Muscle layer of colon (tissue), 2 donors: ENCODE results near the gene RHBDD1.

Source experiments
- H3K27ac ChIP-seq: one replicate; pipeline ENCODE4 v1.7.0; 2013; ENCODE audit warnings: low read depth, mild to moderate bottlenecking, low read length, moderate library complexity
- H3K27me3 ChIP-seq, 2 donors: one replicate each; pipeline ENCODE4 v1.7.0; 2013; ENCODE audit warnings: low read length in 2 of 2, mild to moderate bottlenecking in 2 of 2; ENCODE audit not compliant: insufficient read depth in 2 of 2, control insufficient read depth in 1 of 2
- H3K36me3 ChIP-seq: one replicate; pipeline ENCODE4 v1.7.0; 2013; ENCODE audit warnings: mild to moderate bottlenecking, low read length; ENCODE audit not compliant: insufficient read depth
- H3K4me1 ChIP-seq: one replicate; pipeline ENCODE4 v1.7.0; 2013; ENCODE audit warnings: mild to moderate bottlenecking, low read length; ENCODE audit not compliant: insufficient read depth
- H3K4me3 ChIP-seq, 2 donors: one replicate each; pipeline ENCODE4 v1.7.0; 2013; ENCODE audit warnings: low read length in 2 of 2, low read depth in 1 of 2, mild to moderate bottlenecking in 1 of 2, moderate library complexity in 1 of 2
- H3K9ac ChIP-seq: one replicate; pipeline ENCODE4 v1.7.0; 2013; ENCODE audit warnings: low read length
- H3K9me3 ChIP-seq: one replicate; pipeline ENCODE4 v1.7.0; 2013; ENCODE audit warnings: mild to moderate bottlenecking, low read length
- donor health status: abdominal sarcoma.
- donor health status: Adenocarcinoma of cecum.

Gene RHBDD1

GRCh38 chr2:226794751-226795171 lies 41.1 kb upstream of the RHBDD1 start:
- Histone ChIP-seq H3K36me3 (peaks cover 10% of the 10 kb centered on the region), H3K9me3 (no peaks in the 10 kb centered on the region), H3K9ac (peak overlapping the region; percentile 70), H3K4me3 (peak overlapping the region; percentile 83 to 96), H3K27ac (peak overlapping the region; percentile 88), H3K4me1 (peaks cover 38% of the 10 kb centered on the region), H3K27me3 (no peaks in the 10 kb centered on the region)

GRCh38 chr2:226795281-226796011 lies 40.4 kb upstream of the RHBDD1 start:
- Histone ChIP-seq H3K36me3 (peaks cover 10% of the 10 kb centered on the region), H3K9me3 (no peaks in the 10 kb centered on the region), H3K4me3 (peak overlapping the region; percentile 83 to 96), H3K4me1 (peaks cover 34% of the 10 kb centered on the region), H3K27me3 (no peaks in the 10 kb centered on the region), H3K27ac (peak overlapping the region; percentile 88), H3K9ac (peak overlapping the region; percentile 71)

GRCh38 chr2:226796012-226796839 lies 39.6 kb upstream of the RHBDD1 start:
- Histone ChIP-seq H3K36me3 (peaks cover 10% of the 10 kb centered on the region), H3K27me3 (no peaks in the 10 kb centered on the region), H3K9me3 (no peaks in the 10 kb centered on the region), H3K27ac (peak overlapping the region; percentile 88), H3K4me1 (peaks cover 33% of the 10 kb centered on the region), H3K9ac (peak overlapping the region; percentile 71), H3K4me3 (peak overlapping the region; percentile 83 to 96)

- Histone ChIP-seq H3K9ac (peak overlapping the region; percentile 71), H3K4me1 (peaks cover 39% of the 10 kb centered on the region), H3K36me3 (peaks cover 10% of the 10 kb centered on the region), H3K4me3 (peak overlapping the region; percentile 83 to 96), H3K27ac (peak overlapping the region; percentile 88), H3K9me3 (no peaks in the 10 kb centered on the region), H3K27me3 (no peaks in the 10 kb centered on the region)
Observed at GRCh38 chr2:226796840-226797288, 39.0 kb upstream of the RHBDD1 start.

- Histone ChIP-seq H3K4me3 (peak overlapping the region; percentile 83 to 96), H3K36me3 (peaks cover 10% of the 10 kb centered on the region), H3K9ac (peak overlapping the region; percentile 71), H3K4me1 (peaks cover 34% of the 10 kb centered on the region), H3K9me3 (no peaks in the 10 kb centered on the region), H3K27ac (peak overlapping the region; percentile 88), H3K27me3 (no peaks in the 10 kb centered on the region)
Observed at GRCh38 chr2:226797289-226797988, 38.4 kb upstream of the RHBDD1 start.

GRCh38 chr2:226797989-226798421 lies 37.8 kb upstream of the RHBDD1 start:
- Histone ChIP-seq H3K4me3 (peak overlapping the region; percentile 83 to 96), H3K9ac (peak overlapping the region; percentile 71), H3K9me3 (no peaks in the 10 kb centered on the region), H3K36me3 (peaks cover 10% of the 10 kb centered on the region), H3K27ac (peak overlapping the region; percentile 88), H3K4me1 (peaks cover 31% of the 10 kb centered on the region), H3K27me3 (no peaks in the 10 kb centered on the region)

- peak overlapping the region; percentile 83 to 96 for H3K4me3 ChIP-seq
- peak overlapping the region; percentile 88 for H3K27ac ChIP-seq
- peaks cover 31% of the 10 kb centered on the region for H3K4me1 ChIP-seq
- H3K9me3 ChIP-seq = no peaks in the 10 kb centered on the region
- peaks cover 10% of the 10 kb centered on the region for H3K36me3 ChIP-seq
- H3K9ac ChIP-seq = peak overlapping the region; percentile 71
- H3K27me3 ChIP-seq = no peaks in the 10 kb centered on the region
Observed at GRCh38 chr2:226798422-226799210, 37.2 kb upstream of the RHBDD1 start.

GRCh38 chr2:226799211-226799975 lies 36.5 kb upstream of the RHBDD1 start, which contains the start of gene IRS1:
Gene IRS1 (minus strand): TSS chr2:226799820. CDS start chr2:226798738, 1,082 bp downstream.
- H3K27me3 ChIP-seq = no peaks in the 10 kb centered on the region
- H3K4me1 ChIP-seq = peaks cover 31% of the 10 kb centered on the region
- peak within 1 kb of the TSS; percentile 83 to 96 for H3K4me3 ChIP-seq
- H3K9ac ChIP-seq = peak within 1 kb of the TSS; percentile 94
- peak within 1 kb of the TSS; percentile 92 for H3K27ac ChIP-seq
- H3K36me3 ChIP-seq = peaks cover 10% of the 10 kb centered on the region
- no peaks in the 10 kb centered on the region for H3K9me3 ChIP-seq

- peaks cover 31% of the 10 kb centered on the region for H3K4me1 ChIP-seq
- peaks cover 10% of the 10 kb centered on the region for H3K36me3 ChIP-seq
- H3K27ac ChIP-seq = peak overlapping the region; percentile 92
- peak overlapping the region; percentile 71 to 96 for H3K4me3 ChIP-seq
- H3K9ac ChIP-seq = peak overlapping the region; percentile 94
- no peaks in the 10 kb centered on the region for H3K27me3 ChIP-seq
- H3K9me3 ChIP-seq = no peaks in the 10 kb centered on the region
Observed at GRCh38 chr2:226799976-226800940, 35.6 kb upstream of the RHBDD1 start.
